Measurements from ENCODE around the gene DCAF7.
A peak's percentile ranks its signal among the peaks of the same experiment; 100 is the strongest.

Gene DCAF7

GRCh38 chr17:63546308-63547082, 3.8 kb upstream of the DCAF7 start:
- DNase-seq, result no peak

- no peak for DNase-seq
Measured at GRCh38 chr17:63547083-63547523, 3.2 kb upstream of the DCAF7 start.

- DNase-seq, result no peak
Measured at GRCh38 chr17:63549289-63549945, 860 bp upstream of the DCAF7 start.

GRCh38 chr17:63550817-63551639, 751 bp downstream of the DCAF7 start:
- peak; percentile 76 for DNase-seq

GRCh38 chr17:63552211-63552610, 1.9 kb downstream of the DCAF7 start:
- no peak for DNase-seq

- no peak for DNase-seq
Measured at GRCh38 chr17:63555500-63556156, 5.4 kb downstream of the DCAF7 start.

GRCh38 chr17:63557416-63557815, 7.1 kb downstream of the DCAF7 start:
- DNase-seq, result no peak

GRCh38 chr17:63558441-63558840, 8.2 kb downstream of the DCAF7 start:
- DNase-seq, result no peak

- no peak for DNase-seq
Measured at GRCh38 chr17:63561819-63562218, 11.5 kb downstream of the DCAF7 start.

GRCh38 chr17:63563339-63563738, 13.1 kb downstream of the DCAF7 start:
- no peak for DNase-seq

- no peak for DNase-seq
Measured at GRCh38 chr17:63564562-63564961, 14.3 kb downstream of the DCAF7 start.

- DNase-seq, result no peak
Measured at GRCh38 chr17:63567229-63567628, 17.0 kb downstream of the DCAF7 start.

- no peak for DNase-seq
Measured at GRCh38 chr17:63568563-63568962, 18.3 kb downstream of the DCAF7 start.

- no peak for DNase-seq
Measured at GRCh38 chr17:63571632-63572310, 21.5 kb downstream of the DCAF7 start.

- DNase-seq, result no peak
Measured at GRCh38 chr17:63573634-63574033, 23.4 kb downstream of the DCAF7 start.

GRCh38 chr17:63578027-63578768, 27.9 kb downstream of the DCAF7 start:
- DNase-seq, result no peak

GRCh38 chr17:63578769-63579111, 28.5 kb downstream of the DCAF7 start:
- DNase-seq, result peak; percentile 66

- DNase-seq, result peak; percentile 79
Measured at GRCh38 chr17:63579633-63580032, 29.4 kb downstream of the DCAF7 start.

- DNase-seq, result no peak
Measured at GRCh38 chr17:63587770-63588169, 37.5 kb downstream of the DCAF7 start.

- no peak for DNase-seq
Measured at GRCh38 chr17:63588797-63589196, 38.5 kb downstream of the DCAF7 start.

- DNase-seq, result no peak
Measured at GRCh38 chr17:63589646-63590045, 39.4 kb downstream of the DCAF7 start.

GRCh38 chr17:63592797-63593196, 42.5 kb downstream of the DCAF7 start:
- DNase-seq, result no peak
